ENCODE measurements around the gene TCF3.

DNA sequence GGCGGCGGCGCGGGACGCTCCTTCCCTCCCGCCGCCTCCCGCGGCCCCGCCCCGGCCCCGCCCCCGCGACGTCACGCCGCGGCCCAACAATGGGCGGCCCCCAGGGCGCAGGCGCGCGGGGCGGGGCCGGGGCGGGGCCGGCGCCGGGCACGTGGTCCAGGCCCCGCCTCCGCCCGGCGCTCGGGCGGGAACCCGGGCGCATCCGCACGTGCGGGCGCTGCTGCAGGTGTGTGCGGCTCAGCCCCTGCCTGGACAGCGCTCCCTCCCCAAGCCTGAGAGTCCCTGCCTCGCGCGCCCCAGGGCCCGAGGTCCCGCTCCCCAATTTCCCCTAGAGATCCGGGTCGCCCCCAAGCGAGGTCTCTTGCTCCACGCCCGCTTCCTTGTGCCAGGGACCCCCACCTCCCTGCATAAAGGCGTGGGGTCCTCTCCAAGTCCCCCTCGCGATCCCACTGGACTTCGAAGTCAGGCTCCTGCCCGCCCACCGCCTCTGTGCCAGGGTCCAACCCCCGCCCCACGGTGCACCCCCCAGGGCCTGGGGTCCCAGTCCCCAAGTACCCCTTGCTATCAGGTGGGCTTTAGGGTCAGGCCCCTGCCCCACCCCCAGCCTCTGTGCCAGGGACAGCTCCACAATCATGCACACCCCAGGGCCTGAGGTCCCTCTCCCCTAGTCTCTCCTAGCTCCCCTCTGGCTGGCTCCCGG, 83.9 kb downstream of the TCF3 start, which contains the start of gene MEX3D:
- TF ChIP-seq, protein P1, sequence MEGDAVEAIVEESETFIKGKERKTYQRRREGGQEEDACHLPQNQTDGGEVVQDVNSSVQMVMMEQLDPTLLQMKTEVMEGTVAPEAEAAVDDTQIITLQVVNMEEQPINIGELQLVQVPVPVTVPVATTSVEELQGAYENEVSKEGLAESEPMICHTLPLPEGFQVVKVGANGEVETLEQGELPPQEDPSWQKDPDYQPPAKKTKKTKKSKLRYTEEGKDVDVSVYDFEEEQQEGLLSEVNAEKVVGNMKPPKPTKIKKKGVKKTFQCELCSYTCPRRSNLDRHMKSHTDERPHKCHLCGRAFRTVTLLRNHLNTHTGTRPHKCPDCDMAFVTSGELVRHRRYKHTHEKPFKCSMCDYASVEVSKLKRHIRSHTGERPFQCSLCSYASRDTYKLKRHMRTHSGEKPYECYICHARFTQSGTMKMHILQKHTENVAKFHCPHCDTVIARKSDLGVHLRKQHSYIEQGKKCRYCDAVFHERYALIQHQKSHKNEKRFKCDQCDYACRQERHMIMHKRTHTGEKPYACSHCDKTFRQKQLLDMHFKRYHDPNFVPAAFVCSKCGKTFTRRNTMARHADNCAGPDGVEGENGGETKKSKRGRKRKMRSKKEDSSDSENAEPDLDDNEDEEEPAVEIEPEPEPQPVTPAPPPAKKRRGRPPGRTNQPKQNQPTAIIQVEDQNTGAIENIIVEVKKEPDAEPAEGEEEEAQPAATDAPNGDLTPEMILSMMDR (conservative IDR thresholded peaks at IDR 0.05 in 1 of 2, IDR thresholded peaks at IDR 0.05 in 1 of 2; ENCODE audit: low read depth in 1 of 2, low read length in 2 of 2): no peak
- no peak for TF ChIP-seq EZH2 (IDR thresholded peaks at IDR 0.05; ENCODE audit: low read length, missing control alignments)
